ENCODE data around the gene VPS26C. TPM values are rescaled to one million over a fixed set of nuclear protein-coding genes. Genes with fewer than 3 reads are reported as not detected.

Gene VPS26C
- total RNA-seq, 1 experiment from 2014 or later, result 39.9 TPM

GRCh38 chr21:37253991-37254390 is 13.1 kb downstream of the VPS26C start:
- Histone ChIP-seq H3K9me3 (replicated peaks) (no peaks in the 10 kb centered on the region), H3K36me3 (no peaks in the 10 kb centered on the region), H3K27me3 (replicated peaks) (no peaks in the 10 kb centered on the region), H3K4me3 (no peak overlapping the region), H3K27ac (no peak overlapping the region), H3K4me1 (replicated peaks) (peaks cover 16% of the 10 kb centered on the region)
- DNase-seq (ENCODE audit: low read depth in 1 of 2, low spot score in 2 of 2), result no peak

GRCh38 chr21:37251294-37251634 is 15.9 kb downstream of the VPS26C start:
- no peaks in the 10 kb centered on the region for H3K36me3 ChIP-seq
- no peaks in the 10 kb centered on the region for H3K9me3 ChIP-seq (replicated peaks)
- no peaks in the 10 kb centered on the region for H3K27me3 ChIP-seq (replicated peaks)
- no peak for DNase-seq (ENCODE audit: low read depth in 1 of 2, low spot score in 2 of 2)
- H3K27ac ChIP-seq, result no peak overlapping the region
- no peaks in the 10 kb centered on the region for H3K4me1 ChIP-seq (replicated peaks)
- H3K4me3 ChIP-seq, result no peak overlapping the region

GRCh38 chr21:37249112-37249904 is 17.8 kb downstream of the VPS26C start:
- no peak for DNase-seq (ENCODE audit: low read depth in 1 of 2, low spot score in 2 of 2)
- Histone ChIP-seq H3K27ac (no peak overlapping the region), H3K4me1 (replicated peaks) (no peaks in the 10 kb centered on the region), H3K36me3 (no peaks in the 10 kb centered on the region), H3K9me3 (replicated peaks) (no peaks in the 10 kb centered on the region), H3K27me3 (replicated peaks) (no peaks in the 10 kb centered on the region), H3K4me3 (no peak overlapping the region)

GRCh38 chr21:37248298-37248697 is 18.8 kb downstream of the VPS26C start:
- Histone ChIP-seq H3K9me3 (replicated peaks) (no peaks in the 10 kb centered on the region), H3K36me3 (no peaks in the 10 kb centered on the region), H3K4me3 (no peak overlapping the region), H3K4me1 (replicated peaks) (no peaks in the 10 kb centered on the region), H3K27ac (no peak overlapping the region), H3K27me3 (replicated peaks) (no peaks in the 10 kb centered on the region)
- no peak for DNase-seq (ENCODE audit: low read depth in 1 of 2, low spot score in 2 of 2)

- Histone ChIP-seq H3K4me1 (replicated peaks) (no peaks in the 10 kb centered on the region), H3K27me3 (replicated peaks) (no peaks in the 10 kb centered on the region), H3K36me3 (peaks cover 7% of the 10 kb centered on the region), H3K27ac (no peak overlapping the region), H3K9me3 (replicated peaks) (no peaks in the 10 kb centered on the region), H3K4me3 (no peak overlapping the region)
- DNase-seq (ENCODE audit: low read depth in 1 of 2, low spot score in 2 of 2), result no peak
These were observed 22.0 kb downstream of the VPS26C start for GRCh38 chr21:37245151-37245550.

GRCh38 chr21:37244501-37245095 is 22.5 kb downstream of the VPS26C start:
- H3K4me1 ChIP-seq (replicated peaks), result no peaks in the 10 kb centered on the region
- peaks cover 9% of the 10 kb centered on the region for H3K36me3 ChIP-seq
- DNase-seq (ENCODE audit: low read depth in 1 of 2, low spot score in 2 of 2), result no peak
- H3K27me3 ChIP-seq (replicated peaks), result no peaks in the 10 kb centered on the region
- H3K4me3 ChIP-seq, result no peak overlapping the region
- no peak overlapping the region for H3K27ac ChIP-seq
- H3K9me3 ChIP-seq (replicated peaks), result no peaks in the 10 kb centered on the region

GRCh38 chr21:37243961-37244360 is 23.2 kb downstream of the VPS26C start:
- Histone ChIP-seq H3K36me3 (peaks cover 12% of the 10 kb centered on the region), H3K4me3 (no peak overlapping the region), H3K9me3 (replicated peaks) (no peaks in the 10 kb centered on the region), H3K4me1 (replicated peaks) (no peaks in the 10 kb centered on the region), H3K27me3 (replicated peaks) (no peaks in the 10 kb centered on the region), H3K27ac (no peak overlapping the region)
- DNase-seq (ENCODE audit: low read depth in 1 of 2, low spot score in 2 of 2), result no peak

GRCh38 chr21:37241426-37241825 is 25.7 kb downstream of the VPS26C start:
- Histone ChIP-seq H3K27me3 (replicated peaks) (no peaks in the 10 kb centered on the region), H3K4me1 (replicated peaks) (no peaks in the 10 kb centered on the region), H3K4me3 (no peak overlapping the region), H3K27ac (no peak overlapping the region), H3K36me3 (peaks cover 16% of the 10 kb centered on the region), H3K9me3 (replicated peaks) (no peaks in the 10 kb centered on the region)
- DNase-seq (ENCODE audit: low read depth in 1 of 2, low spot score in 2 of 2), result no peak

GRCh38 chr21:37240978-37241377 is 26.2 kb downstream of the VPS26C start:
- no peak overlapping the region for H3K4me3 ChIP-seq
- no peaks in the 10 kb centered on the region for H3K9me3 ChIP-seq (replicated peaks)
- peaks cover 19% of the 10 kb centered on the region for H3K36me3 ChIP-seq
- H3K27me3 ChIP-seq (replicated peaks), result no peaks in the 10 kb centered on the region
- no peaks in the 10 kb centered on the region for H3K4me1 ChIP-seq (replicated peaks)
- no peak overlapping the region for H3K27ac ChIP-seq
- DNase-seq (ENCODE audit: low read depth in 1 of 2, low spot score in 2 of 2), result no peak

- DNase-seq (ENCODE audit: low read depth in 1 of 2, low spot score in 2 of 2), result no peak
- no peak overlapping the region for H3K4me3 ChIP-seq
- no peaks in the 10 kb centered on the region for H3K27me3 ChIP-seq (replicated peaks)
- peaks cover 26% of the 10 kb centered on the region for H3K36me3 ChIP-seq
- H3K9me3 ChIP-seq (replicated peaks), result no peaks in the 10 kb centered on the region
- no peak overlapping the region for H3K27ac ChIP-seq
- H3K4me1 ChIP-seq (replicated peaks), result no peaks in the 10 kb centered on the region
These were observed 29.4 kb downstream of the VPS26C start for GRCh38 chr21:37237764-37238163.

GRCh38 chr21:37237346-37237745 is 29.8 kb downstream of the VPS26C start:
- no peaks in the 10 kb centered on the region for H3K9me3 ChIP-seq (replicated peaks)
- no peak overlapping the region for H3K27ac ChIP-seq
- H3K36me3 ChIP-seq, result peaks cover 31% of the 10 kb centered on the region
- H3K27me3 ChIP-seq (replicated peaks), result no peaks in the 10 kb centered on the region
- H3K4me1 ChIP-seq (replicated peaks), result no peaks in the 10 kb centered on the region
- no peak overlapping the region for H3K4me3 ChIP-seq
- no peak for DNase-seq (ENCODE audit: low read depth in 1 of 2, low spot score in 2 of 2)

GRCh38 chr21:37233551-37234146 is 33.5 kb downstream of the VPS26C start:
- Histone ChIP-seq H3K36me3 (peaks cover 46% of the 10 kb centered on the region), H3K4me1 (replicated peaks) (no peaks in the 10 kb centered on the region), H3K4me3 (no peak overlapping the region), H3K27me3 (replicated peaks) (no peaks in the 10 kb centered on the region), H3K9me3 (replicated peaks) (no peaks in the 10 kb centered on the region), H3K27ac (no peak overlapping the region)
- DNase-seq (ENCODE audit: low read depth in 1 of 2, low spot score in 2 of 2), result no peak

- Histone ChIP-seq H3K36me3 (peaks cover 58% of the 10 kb centered on the region), H3K4me1 (replicated peaks) (no peaks in the 10 kb centered on the region), H3K9me3 (replicated peaks) (no peaks in the 10 kb centered on the region), H3K27ac (no peak overlapping the region), H3K27me3 (replicated peaks) (no peaks in the 10 kb centered on the region), H3K4me3 (no peak overlapping the region)
- DNase-seq (ENCODE audit: low read depth in 1 of 2, low spot score in 2 of 2), result no peak
These were observed 34.7 kb downstream of the VPS26C start for GRCh38 chr21:37232274-37233018.

GRCh38 chr21:37231671-37232070 is 35.5 kb downstream of the VPS26C start:
- Histone ChIP-seq H3K9me3 (replicated peaks) (no peaks in the 10 kb centered on the region), H3K4me1 (replicated peaks) (no peaks in the 10 kb centered on the region), H3K27me3 (replicated peaks) (no peaks in the 10 kb centered on the region), H3K27ac (no peak overlapping the region), H3K4me3 (no peak overlapping the region), H3K36me3 (peaks cover 65% of the 10 kb centered on the region)
- DNase-seq (ENCODE audit: low read depth in 1 of 2, low spot score in 2 of 2), result no peak

All from SJSA1 (cell line).